GM23338 (cell line): ENCODE results near the gene IQSEC3.
"Not testable (repeated sequence)": the region's sequence is repeated elsewhere in the genome, so short reads cannot be mapped to it uniquely, and the experiment has no call there.

Experiments used
- CREB1 ChIP-seq: fragments of 250-450 bp; sonication (Bioruptor Pico); IDR thresholded peaks from 2 replicates; pipeline ENCODE4 v1.5.0; 2020; ENCODE audit warnings: low read depth, mild to moderate bottlenecking, moderate library complexity
- EZH2 ChIP-seq: fragments of 200-600 bp; sonication (generic); IDR thresholded peaks from one replicate; pipeline ENCODE4 v1.8.0; 2017; ENCODE audit warnings: antibody characterized with exemption, mild to moderate bottlenecking, low read depth; ENCODE audit not compliant: unreplicated experiment
- EZH2phosphoT487 ChIP-seq: fragments of 200-600 bp; sonication (generic); IDR thresholded peaks from one replicate; pipeline ENCODE4 v1.8.1; 2018; ENCODE audit warnings: antibody characterized with exemption; ENCODE audit not compliant: unreplicated experiment
- JUNB ChIP-seq: IDR thresholded peaks from one replicate; pipeline ENCODE4 v1.6.1; 2016; ENCODE audit warnings: antibody characterized with exemption; ENCODE audit not compliant: unreplicated experiment
- POLR2AphosphoS5 ChIP-seq: IDR thresholded peaks from 2 replicates; pipeline ENCODE4 v1.6.1; 2016; ENCODE audit warnings: antibody characterized with exemption, low read depth
- ZNF331 ChIP-seq: fragments of 250-450 bp; sonication (Bioruptor Pico); IDR thresholded peaks from 2 replicates; pipeline ENCODE4 v1.5.0; 2020; ENCODE audit warnings: low read depth, mild to moderate bottlenecking, moderate library complexity
- TF ChIP-seq, protein P1 (sequence below), 2 experiments: fragments of 200-600 bp in 1 of 2; sonication (generic) in 1 of 2; conservative IDR thresholded peaks; 2 replicates each; pipeline versions ENCODE4 v1.5.1 to v1.6.1; 2016 to 2017; ENCODE audit warnings: antibody characterized with exemption in 2 of 2, low read depth in 2 of 2, mild to moderate bottlenecking in 2 of 2, moderate library complexity in 1 of 2
- TF ChIP-seq, protein P2 (sequence below): IDR thresholded peaks from one replicate; pipeline ENCODE4 v1.6.1; 2018; ENCODE audit warnings: antibody characterized with exemption; ENCODE audit not compliant: unreplicated experiment
- TF ChIP-seq, protein P3 (sequence below): fragments of 250-450 bp; sonication (Bioruptor Pico); IDR thresholded peaks from 2 replicates; pipeline ENCODE4 v1.5.0; 2020; ENCODE audit warnings: mild to moderate bottlenecking, moderate library complexity
- TF ChIP-seq, protein P4 (sequence below): IDR thresholded peaks from 2 replicates; pipeline ENCODE4 v1.6.1; 2016; ENCODE audit warnings: antibody characterized with exemption

DNA sequence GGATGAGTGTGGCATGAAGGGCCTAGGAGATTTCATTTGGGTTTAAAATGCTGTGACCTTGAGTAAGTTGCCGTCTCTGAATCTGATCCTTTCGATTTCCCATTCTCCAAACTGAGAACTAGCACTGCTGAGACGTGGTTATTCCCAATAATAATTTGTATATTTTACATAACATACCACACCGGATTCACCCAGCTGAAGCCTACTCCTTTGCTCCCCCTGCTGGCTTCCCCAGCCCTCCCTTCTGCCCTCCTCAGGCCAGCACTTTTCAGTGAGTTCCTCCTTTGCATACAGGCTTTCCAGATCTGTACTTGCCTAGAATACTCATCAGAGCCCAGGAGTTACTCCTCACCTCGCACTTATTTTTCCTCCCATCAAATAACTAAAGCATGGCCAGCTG lies 38.7 kb upstream of the IQSEC3 start:
- TF ChIP-seq, protein P1, sequence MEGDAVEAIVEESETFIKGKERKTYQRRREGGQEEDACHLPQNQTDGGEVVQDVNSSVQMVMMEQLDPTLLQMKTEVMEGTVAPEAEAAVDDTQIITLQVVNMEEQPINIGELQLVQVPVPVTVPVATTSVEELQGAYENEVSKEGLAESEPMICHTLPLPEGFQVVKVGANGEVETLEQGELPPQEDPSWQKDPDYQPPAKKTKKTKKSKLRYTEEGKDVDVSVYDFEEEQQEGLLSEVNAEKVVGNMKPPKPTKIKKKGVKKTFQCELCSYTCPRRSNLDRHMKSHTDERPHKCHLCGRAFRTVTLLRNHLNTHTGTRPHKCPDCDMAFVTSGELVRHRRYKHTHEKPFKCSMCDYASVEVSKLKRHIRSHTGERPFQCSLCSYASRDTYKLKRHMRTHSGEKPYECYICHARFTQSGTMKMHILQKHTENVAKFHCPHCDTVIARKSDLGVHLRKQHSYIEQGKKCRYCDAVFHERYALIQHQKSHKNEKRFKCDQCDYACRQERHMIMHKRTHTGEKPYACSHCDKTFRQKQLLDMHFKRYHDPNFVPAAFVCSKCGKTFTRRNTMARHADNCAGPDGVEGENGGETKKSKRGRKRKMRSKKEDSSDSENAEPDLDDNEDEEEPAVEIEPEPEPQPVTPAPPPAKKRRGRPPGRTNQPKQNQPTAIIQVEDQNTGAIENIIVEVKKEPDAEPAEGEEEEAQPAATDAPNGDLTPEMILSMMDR (conservative IDR thresholded peaks at IDR 0.05; ENCODE audit: low read depth in 2 of 2): not testable (repeated sequence)
- not testable (repeated sequence) for TF ChIP-seq EZH2phosphoT487; EZH2; CREB1 (CRISPR knock-in tag); JUNB; POLR2AphosphoS5; ZNF331
- TF ChIP-seq, protein P2, sequence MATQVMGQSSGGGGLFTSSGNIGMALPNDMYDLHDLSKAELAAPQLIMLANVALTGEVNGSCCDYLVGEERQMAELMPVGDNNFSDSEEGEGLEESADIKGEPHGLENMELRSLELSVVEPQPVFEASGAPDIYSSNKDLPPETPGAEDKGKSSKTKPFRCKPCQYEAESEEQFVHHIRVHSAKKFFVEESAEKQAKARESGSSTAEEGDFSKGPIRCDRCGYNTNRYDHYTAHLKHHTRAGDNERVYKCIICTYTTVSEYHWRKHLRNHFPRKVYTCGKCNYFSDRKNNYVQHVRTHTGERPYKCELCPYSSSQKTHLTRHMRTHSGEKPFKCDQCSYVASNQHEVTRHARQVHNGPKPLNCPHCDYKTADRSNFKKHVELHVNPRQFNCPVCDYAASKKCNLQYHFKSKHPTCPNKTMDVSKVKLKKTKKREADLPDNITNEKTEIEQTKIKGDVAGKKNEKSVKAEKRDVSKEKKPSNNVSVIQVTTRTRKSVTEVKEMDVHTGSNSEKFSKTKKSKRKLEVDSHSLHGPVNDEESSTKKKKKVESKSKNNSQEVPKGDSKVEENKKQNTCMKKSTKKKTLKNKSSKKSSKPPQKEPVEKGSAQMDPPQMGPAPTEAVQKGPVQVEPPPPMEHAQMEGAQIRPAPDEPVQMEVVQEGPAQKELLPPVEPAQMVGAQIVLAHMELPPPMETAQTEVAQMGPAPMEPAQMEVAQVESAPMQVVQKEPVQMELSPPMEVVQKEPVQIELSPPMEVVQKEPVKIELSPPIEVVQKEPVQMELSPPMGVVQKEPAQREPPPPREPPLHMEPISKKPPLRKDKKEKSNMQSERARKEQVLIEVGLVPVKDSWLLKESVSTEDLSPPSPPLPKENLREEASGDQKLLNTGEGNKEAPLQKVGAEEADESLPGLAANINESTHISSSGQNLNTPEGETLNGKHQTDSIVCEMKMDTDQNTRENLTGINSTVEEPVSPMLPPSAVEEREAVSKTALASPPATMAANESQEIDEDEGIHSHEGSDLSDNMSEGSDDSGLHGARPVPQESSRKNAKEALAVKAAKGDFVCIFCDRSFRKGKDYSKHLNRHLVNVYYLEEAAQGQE: not testable (repeated sequence)
- TF ChIP-seq, protein P3, sequence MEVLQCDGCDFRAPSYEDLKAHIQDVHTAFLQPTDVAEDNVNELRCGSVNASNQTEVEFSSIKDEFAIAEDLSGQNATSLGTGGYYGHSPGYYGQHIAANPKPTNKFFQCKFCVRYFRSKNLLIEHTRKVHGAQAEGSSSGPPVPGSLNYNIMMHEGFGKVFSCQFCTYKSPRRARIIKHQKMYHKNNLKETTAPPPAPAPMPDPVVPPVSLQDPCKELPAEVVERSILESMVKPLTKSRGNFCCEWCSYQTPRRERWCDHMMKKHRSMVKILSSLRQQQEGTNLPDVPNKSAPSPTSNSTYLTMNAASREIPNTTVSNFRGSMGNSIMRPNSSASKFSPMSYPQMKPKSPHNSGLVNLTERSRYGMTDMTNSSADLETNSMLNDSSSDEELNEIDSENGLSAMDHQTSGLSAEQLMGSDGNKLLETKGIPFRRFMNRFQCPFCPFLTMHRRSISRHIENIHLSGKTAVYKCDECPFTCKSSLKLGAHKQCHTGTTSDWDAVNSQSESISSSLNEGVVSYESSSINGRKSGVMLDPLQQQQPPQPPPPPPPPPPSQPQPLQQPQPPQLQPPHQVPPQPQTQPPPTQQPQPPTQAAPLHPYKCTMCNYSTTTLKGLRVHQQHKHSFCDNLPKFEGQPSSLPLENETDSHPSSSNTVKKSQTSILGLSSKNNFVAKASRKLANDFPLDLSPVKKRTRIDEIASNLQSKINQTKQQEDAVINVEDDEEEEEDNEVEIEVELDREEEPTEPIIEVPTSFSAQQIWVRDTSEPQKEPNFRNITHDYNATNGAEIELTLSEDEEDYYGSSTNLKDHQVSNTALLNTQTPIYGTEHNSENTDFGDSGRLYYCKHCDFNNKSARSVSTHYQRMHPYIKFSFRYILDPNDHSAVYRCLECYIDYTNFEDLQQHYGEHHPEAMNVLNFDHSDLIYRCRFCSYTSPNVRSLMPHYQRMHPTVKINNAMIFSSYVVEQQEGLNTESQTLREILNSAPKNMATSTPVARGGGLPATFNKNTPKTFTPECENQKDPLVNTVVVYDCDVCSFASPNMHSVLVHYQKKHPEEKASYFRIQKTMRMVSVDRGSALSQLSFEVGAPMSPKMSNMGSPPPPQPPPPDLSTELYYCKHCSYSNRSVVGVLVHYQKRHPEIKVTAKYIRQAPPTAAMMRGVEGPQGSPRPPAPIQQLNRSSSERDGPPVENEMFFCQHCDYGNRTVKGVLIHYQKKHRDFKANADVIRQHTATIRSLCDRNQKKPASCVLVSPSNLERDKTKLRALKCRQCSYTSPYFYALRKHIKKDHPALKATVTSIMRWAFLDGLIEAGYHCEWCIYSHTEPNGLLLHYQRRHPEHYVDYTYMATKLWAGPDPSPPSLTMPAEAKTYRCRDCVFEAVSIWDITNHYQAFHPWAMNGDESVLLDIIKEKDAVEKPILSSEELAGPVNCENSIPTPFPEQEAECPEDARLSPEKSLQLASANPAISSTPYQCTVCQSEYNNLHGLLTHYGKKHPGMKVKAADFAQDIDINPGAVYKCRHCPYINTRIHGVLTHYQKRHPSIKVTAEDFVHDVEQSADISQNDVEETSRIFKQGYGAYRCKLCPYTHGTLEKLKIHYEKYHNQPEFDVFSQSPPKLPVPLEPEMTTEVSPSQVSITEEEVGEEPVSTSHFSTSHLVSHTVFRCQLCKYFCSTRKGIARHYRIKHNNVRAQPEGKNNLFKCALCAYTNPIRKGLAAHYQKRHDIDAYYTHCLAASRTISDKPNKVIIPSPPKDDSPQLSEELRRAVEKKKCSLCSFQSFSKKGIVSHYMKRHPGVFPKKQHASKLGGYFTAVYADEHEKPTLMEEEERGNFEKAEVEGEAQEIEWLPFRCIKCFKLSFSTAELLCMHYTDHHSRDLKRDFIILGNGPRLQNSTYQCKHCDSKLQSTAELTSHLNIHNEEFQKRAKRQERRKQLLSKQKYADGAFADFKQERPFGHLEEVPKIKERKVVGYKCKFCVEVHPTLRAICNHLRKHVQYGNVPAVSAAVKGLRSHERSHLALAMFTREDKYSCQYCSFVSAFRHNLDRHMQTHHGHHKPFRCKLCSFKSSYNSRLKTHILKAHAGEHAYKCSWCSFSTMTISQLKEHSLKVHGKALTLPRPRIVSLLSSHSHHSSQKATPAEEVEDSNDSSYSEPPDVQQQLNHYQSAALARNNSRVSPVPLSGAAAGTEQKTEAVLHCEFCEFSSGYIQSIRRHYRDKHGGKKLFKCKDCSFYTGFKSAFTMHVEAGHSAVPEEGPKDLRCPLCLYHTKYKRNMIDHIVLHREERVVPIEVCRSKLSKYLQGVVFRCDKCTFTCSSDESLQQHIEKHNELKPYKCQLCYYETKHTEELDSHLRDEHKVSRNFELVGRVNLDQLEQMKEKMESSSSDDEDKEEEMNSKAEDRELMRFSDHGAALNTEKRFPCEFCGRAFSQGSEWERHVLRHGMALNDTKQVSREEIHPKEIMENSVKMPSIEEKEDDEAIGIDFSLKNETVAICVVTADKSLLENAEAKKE (CRISPR knock-in tag): not testable (repeated sequence)
- TF ChIP-seq, protein P4, sequence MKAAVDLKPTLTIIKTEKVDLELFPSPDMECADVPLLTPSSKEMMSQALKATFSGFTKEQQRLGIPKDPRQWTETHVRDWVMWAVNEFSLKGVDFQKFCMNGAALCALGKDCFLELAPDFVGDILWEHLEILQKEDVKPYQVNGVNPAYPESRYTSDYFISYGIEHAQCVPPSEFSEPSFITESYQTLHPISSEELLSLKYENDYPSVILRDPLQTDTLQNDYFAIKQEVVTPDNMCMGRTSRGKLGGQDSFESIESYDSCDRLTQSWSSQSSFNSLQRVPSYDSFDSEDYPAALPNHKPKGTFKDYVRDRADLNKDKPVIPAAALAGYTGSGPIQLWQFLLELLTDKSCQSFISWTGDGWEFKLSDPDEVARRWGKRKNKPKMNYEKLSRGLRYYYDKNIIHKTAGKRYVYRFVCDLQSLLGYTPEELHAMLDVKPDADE: not testable (repeated sequence)
